GM18858 (cell line): ENCODE results near the gene RBM19.
"Not testable (repeated sequence)": the region's sequence is repeated elsewhere in the genome, so short reads cannot be mapped to it uniquely, and the experiment has no call there.

Experiments
- ATAC-seq: cut with Tn5 transposase; IDR thresholded peaks from one replicate; pipeline ENCODE4 v1.9.1; 2021; ENCODE audit not compliant: unreplicated experiment

RBM19 gene

DNA sequence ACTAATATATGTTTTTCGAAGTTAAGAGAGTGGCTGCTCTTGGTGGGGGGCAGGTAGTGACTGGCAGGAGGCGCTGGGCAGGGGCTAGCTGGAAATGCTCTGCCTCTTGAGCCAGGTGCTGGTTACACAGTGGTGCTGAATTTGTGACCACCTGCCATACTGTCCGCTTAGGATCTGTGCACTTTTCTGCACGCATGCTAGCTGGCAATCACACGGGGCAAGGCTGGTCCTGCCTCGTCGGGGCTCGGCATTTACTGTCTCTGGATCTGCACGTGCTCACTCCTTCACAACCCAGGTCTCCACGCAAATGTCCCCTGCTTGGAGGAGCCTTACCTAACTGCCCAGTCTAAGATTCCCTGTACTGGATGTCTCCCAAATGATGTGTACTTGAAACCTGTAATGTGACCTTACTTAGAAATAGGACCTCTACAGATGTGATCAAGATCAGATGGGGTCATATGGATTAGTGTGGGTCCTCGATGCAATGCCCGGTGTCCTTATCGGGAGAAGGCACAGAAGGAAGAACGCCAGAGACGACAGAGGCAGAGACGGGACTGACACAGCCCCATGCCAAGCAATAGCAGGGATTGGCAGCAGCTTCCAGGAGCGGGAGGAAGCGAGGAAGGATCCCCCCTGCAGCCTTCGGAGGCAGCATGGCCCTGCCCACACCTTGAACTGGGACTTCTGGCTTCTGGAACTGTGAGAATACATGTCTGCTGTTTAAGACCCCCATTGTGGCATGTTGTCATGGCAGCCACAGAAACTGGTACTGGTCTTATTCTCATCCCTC lies 59.5 kb downstream of the RBM19 start:
- no peak for ATAC-seq

DNA sequence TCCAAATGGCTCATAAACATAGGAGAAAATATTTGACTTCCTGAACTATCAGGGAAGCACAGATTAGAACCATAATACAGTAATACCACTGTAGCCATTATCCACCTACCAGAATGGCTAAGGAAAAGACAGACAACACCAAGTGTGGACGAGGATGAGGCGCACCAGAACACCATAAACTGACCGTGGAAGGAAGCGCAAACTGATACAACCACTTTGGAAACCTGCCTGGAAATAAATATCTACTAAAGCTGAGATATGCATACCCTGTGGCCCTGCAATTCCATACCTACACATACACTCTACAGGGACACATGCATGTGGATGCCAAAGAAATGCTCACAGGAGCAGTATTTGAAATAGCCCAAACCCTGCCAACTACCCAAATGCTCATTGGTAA lies 60.3 kb downstream of the RBM19 start:
- ATAC-seq, result no peak

- no peak for ATAC-seq
These were observed 62.7 kb downstream of the RBM19 start for GRCh38 chr12:113903381-113903863.

DNA sequence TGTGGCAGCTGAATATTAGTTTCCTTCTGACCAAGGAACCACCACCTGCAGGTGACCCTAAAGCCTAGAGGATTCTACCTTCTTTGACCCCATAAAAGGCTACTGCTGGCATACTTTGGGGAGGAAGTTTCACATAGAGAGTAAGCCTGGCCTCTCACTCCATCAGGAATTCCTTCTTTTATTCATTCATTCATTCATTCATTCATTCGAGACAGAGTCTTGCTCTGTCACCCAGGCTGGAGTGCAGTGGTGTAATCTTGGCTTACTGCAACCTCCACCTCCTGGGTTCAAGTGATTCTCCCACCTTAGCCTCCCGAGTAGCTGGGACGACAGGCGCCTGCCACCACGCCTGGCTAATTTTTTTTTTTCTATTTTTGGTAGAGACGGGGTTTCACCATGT lies 64.8 kb downstream of the RBM19 start:
- not testable (repeated sequence) for ATAC-seq

GRCh38 chr12:113900716-113901115 lies 65.4 kb downstream of the RBM19 start:
- ATAC-seq, result no peak

- no peak for ATAC-seq
These were observed 66.3 kb downstream of the RBM19 start for GRCh38 chr12:113899561-113900471.

GRCh38 chr12:113899042-113899560 lies 67.0 kb downstream of the RBM19 start:
- ATAC-seq, result no peak

DNA sequence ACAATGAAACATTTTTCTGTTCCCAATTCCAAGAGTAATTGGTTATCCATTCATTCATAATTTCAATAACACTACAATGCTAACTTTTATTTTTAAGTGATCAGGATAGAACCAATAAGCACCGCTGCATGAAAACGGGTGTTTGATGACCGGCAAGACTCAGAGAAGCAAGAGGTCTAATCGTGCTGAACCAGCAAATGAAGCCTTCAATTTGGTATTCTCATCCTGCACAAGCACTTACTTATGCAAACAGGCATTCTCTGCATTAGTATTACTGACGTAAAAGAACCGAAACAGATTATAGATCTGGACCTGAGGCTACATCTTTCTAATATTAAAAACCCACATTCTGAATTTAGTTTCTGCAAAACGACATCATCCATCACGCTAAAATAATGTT lies 67.7 kb downstream of the RBM19 start:
- ATAC-seq, result no peak

GRCh38 chr12:113897406-113897805 lies 68.7 kb downstream of the RBM19 start:
- no peak for ATAC-seq

DNA sequence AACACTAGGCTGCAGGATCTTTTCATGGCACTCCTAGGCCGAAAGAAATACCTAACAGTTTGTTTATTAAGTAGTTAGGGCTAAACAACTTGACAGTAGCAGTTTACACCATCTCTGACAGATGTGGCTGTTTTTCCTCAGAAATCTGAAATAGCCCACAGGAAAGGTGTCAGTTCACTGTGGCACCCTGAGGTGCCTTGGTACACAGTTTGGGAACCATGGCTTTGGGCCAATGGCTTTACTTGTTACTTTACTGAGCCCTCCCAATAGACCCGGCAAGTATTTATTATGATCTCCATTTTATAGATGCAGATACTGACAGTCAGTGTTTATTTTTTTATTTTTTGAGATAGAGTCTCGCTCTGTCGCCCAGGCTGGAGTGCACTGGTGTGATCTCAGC lies 69.3 kb downstream of the RBM19 start:
- no peak for ATAC-seq

GRCh38 chr12:113896194-113896593 lies 69.9 kb downstream of the RBM19 start:
- ATAC-seq, result no peak

DNA sequence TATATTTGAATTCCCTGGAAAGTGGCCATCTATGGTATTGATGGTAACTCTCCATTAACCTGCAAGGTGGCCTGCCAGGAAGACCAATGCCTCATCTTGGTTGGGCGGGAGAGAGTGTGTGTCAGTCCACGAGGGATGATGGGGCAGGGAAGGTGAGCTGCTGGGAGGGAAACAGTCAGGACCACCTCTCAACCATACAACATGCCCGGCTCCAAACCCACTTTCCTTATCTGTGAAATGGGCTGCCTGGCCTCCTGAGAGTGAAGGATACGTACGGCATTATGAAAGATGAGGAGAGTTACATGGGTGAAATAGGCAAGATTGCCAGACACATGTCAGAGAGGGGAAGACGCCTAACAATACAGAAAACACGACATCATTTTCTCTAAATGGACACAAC lies 70.9 kb downstream of the RBM19 start:
- ATAC-seq, result no peak

GRCh38 chr12:113894697-113895096 lies 71.4 kb downstream of the RBM19 start:
- no peak for ATAC-seq

DNA sequence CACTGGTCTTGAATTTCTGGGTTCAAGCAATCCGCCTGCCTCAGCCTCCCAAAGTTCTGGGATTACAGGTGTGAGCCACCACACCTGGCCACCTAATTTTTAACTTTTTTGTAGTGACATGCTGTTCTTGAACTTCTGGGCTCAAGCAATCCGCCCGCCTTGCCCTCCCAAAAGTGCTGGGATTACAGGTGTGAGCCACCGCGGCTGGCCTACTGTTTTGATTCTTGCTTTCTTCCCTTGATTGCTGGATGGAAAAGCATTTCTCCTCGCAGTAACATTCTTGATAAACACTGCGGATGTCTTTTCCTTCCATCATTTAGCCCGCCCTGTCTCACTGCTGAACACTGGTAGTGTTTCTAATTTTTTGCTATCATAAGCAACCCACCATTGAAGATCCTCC lies 72.9 kb downstream of the RBM19 start:
- ATAC-seq, result no peak

DNA sequence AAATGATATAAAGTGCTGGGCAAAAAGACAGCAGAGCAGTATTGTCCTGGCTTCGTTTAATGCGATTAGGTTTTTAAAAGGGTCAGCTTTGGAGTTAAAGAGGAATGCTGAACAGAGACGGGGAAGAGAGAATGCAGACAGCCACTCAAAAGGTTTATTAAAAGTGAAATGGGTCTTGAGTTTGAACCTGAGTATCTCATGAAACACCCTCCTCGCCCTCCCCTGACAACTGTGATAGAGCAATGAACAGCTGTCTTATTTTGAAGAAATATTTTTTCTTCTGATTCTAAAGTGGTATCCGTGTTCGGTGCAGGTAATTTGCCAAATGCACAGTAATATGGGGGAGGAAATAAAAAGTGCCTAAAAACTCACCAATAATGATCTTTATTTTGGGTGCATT lies 73.6 kb downstream of the RBM19 start:
- ATAC-seq, result no peak

- no peak for ATAC-seq
These were observed 74.2 kb downstream of the RBM19 start for GRCh38 chr12:113891739-113892520.

GRCh38 chr12:113891167-113891692 lies 74.9 kb downstream of the RBM19 start:
- no peak for ATAC-seq

DNA sequence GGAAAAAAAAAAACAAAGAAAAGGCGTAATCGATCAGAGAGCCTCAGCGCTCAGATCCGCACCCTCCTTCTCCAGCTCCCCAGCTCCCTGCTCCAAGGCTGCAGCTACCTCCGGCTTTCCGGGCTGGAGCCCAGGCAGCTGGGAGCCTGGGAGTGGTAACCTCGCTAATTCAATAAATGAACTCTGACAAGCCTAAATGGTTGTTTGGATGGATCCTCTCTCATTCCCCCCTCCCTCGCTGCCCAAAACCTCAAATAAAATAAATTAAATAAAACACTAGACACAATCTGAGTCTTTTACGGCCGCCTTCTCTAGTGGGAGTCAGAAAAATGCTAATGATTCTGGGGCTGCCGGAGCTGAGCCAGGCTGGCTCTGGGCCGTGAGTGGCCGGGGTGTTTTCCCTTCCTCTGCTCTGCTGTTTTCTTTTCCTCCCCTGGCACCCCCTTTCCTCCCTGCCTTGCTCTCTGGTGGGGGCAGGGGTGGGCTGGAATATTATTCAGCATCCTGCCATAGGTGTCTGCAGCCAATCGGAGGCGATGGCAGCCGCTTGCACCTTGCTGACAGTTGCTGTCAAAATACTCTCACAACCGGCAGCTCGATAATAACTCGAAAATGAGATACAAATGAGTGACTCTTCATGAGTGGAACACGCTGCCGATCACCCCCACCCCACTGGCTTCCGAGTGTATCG lies 76.1 kb downstream of the RBM19 start:
- no peak for ATAC-seq

DNA sequence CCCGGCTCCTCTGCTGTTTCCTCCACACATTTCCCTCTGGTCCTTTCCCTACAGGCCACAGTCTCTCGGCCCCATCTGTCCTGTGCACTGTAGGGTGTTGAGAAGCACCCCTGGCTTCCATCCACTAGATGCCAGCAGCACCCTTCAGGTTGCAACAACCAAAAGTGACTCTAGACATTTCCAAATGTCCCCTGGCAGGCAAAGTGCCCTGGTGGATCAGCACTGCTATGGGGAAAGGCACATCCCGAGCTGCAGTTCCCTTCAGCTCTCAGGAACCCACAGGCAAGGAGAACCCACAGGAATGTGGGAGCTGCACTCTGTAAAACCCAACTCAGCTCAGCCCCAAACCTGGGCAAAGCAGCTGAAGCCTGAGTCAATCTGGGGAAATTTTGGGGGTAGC lies 77.0 kb downstream of the RBM19 start:
- no peak for ATAC-seq

DNA sequence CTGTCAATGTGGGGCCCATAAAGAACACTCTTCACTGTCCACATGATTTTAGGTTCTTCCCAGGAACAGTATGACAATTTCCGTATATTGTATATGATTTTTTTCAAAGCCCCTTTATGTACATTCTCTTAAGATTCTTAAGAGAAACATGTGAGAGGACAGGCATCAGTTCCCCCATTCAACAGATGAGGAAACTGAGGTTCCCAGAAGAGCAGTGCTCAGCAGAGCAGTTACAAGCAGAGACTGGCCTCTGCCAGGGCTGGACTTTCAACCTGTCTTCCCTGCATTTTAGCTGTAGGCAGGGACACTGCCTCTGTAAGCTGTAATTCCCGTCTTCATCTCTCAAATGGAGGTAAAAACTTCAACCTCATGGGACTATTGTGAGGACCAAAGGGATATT lies 77.7 kb downstream of the RBM19 start:
- no peak for ATAC-seq
